Stimulated activated CD8-positive, alpha-beta memory T cell treated with anti-CD3 and anti-CD28 coated beads, Interleukin-4, amount 100 ng/mL, for 48 hours (primary cell): ENCODE results near the gene OIT3.

Experiments
- DNase-seq: peaks from one replicate; pipeline ENCODE4 v3.0.0-alpha.2; 2020

OIT3 gene

DNA sequence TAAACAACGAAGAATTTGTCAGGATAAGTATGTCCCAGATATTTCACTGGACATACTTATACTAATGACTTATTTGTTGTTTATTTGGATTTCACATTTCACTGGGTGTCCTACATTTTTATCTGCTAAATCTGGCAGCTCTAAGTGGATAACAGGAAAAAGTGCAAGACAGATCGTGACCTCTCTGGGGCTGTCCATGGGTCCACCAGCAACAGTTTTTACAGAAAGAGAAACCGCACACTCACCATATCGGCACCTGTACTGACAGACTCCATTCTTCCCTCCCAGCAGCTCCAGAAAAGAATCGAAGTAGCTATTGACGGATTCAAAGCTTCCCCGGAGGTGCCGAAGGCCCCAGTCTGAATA lies 60.7 kb downstream of the OIT3 start:
- no peak for DNase-seq

DNA sequence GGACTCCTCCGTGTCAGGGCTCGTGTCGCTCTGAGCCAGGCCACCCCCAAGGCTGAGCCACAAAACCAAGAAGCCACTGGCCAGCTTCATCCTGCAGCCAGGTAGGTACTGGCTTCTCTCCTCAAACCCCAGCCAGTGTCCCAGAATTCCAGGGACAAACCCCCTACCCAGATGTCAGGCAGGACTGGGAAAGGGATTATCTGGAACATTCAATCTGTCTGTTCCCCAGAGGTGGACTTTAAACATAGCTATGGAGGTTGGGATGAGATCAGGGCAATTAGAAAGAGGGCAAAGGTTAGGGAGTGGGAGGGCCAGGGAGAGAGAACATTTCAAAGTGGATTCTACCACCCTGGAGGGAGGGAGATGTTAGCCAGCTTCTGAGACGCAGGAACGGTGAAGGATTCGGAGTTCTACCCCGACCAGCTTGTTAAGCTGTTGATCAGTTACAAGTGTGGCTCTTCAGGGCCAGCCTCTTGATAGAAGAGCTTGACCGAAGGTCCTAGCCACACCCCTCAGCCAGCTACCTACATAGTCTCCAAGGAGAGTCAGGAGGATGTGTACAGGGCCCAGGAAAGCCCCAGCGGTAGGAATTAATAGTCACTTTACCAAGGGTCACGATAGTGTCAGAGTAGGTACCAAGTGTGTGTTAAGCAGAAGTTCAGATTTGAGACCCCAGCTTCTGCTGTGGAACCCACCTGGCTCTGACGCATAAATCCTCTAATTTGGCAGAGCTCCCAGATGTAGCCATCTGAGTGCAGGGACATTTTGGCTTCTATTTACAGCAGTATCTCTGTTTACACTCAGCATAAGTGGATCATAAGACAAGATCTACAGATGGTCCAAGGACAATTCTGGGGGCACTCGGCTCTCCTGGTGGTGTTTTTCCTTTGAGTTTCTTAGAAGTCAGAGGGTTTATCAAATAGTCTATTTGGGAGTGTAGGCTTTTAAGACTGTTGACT lies 61.3 kb downstream of the OIT3 start, which contains the start of gene PLA2G12B:
Gene PLA2G12B, minus strand, starts transcription at position 211 of the 959 bp plus-strand sequence. Its CDS starts 121 bp downstream, at position 90.
- DNase-seq, result no peak

DNA sequence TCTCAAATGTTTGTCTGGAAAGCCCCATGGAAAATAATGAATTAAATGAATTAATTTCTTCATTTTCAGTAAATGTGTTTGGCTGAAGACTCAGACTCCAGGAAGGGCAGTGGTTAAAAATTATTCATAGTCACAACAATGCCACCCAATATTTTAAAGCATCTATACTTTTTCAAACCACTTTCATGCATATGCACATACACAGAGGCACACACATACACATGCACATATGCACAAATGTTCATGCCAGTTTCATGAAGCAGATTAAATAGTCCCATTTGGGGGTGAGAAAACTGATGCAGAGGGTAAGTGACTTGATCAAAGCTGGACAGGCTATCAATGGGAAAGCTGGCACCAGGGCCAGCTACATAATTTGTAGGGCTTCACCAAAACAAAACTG lies 62.5 kb downstream of the OIT3 start:
- DNase-seq, result no peak

DNA sequence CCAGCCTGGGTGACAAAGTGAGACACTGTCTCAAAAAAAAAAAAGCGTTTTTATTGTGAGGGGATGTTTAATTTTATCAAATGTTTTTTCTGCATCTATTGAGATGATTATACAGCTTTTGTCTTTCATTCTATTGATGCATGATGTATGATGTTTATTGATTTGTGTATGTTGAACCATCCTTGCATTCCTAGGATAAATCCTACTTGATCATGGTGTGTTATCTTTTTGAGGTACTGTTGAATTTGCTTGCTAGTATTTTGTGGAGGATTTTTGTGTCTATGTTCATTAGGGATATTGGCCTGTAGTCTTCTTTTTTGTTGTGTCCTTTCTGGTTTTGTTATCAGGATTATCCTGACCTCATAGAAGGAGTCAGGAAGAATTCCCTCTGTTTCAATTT lies 83.3 kb downstream of the OIT3 start:
- no peak for DNase-seq

DNA sequence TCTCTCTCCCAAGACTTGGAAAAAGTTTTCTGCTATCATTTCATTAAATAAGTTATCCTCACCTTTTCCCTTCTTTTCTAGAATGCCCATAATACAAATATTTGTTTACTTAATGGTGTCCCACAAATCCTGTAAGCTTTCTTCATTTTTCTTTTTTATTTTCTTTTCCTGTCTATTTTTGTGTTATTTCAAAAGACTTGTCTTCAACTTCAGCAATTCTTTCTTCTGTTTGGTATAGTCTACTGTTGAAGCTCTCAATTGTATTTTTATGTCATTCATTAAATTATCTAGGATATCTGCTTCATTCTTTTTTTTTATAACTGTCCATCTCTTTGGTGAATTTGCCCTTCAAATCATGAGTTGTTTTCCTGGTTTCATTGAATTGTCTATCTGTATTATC lies 86.2 kb downstream of the OIT3 start:
- no peak for DNase-seq

DNA sequence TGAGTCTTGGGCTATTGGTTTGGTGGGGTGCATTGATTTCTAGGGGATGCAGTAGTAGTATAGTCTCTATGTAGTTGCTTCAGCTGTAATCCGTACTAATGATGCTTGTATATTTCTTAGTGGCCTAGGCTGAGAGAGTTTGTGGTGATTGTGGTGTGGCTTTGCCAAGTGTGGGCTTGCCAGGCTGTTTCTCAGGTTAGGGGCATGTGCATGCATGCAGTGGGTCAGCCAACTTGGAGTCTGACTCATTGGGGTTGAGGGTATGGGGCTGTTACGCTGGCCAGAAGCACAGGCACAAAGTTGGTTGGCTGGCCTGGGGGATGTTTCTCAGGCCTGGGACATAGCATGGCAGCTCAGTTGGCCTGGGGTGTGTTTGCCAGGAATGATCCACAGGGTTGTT lies 86.8 kb downstream of the OIT3 start:
- DNase-seq, result no peak

DNA sequence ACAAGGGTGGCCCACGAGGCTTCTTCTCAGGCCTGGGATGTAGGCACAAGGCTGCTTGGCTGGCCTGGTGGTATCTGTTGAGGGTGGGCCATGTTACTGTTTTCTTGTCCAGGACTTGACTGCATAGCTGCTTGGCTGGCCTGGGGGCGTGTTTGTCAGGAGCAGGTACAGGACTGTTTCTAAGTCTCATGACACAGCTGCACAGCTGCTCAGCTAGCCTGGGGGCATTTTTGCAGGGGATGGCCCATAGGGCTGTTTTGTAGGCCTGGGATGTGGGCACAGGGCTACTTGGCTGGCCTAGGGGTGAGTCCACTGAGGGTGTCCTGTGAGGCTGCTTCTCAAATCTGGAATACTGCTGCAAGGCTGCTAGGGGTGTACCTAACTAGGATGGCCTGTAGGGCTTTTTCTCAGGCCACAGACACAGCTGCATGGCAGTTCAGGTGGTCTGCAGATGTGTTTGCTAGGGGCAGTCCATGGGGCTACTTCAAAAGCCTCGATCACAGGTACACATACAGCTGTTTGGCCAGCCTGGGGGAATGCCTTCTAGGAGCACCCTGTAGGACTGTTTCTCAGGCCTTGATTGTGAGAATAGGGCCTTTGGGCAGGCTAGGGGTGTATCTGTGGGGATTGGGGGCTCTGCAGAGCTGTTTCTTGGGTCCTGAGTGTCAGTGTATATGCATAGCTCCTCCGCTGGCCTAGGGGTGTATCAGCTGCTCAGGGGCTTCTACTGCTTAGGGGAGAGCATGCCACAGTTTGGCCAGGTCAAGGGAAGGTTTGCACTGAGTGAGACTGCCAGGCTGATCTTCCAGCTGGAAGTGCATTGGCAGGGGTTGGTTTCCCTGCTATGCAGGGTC lies 87.7 kb downstream of the OIT3 start:
- no peak for DNase-seq

DNA sequence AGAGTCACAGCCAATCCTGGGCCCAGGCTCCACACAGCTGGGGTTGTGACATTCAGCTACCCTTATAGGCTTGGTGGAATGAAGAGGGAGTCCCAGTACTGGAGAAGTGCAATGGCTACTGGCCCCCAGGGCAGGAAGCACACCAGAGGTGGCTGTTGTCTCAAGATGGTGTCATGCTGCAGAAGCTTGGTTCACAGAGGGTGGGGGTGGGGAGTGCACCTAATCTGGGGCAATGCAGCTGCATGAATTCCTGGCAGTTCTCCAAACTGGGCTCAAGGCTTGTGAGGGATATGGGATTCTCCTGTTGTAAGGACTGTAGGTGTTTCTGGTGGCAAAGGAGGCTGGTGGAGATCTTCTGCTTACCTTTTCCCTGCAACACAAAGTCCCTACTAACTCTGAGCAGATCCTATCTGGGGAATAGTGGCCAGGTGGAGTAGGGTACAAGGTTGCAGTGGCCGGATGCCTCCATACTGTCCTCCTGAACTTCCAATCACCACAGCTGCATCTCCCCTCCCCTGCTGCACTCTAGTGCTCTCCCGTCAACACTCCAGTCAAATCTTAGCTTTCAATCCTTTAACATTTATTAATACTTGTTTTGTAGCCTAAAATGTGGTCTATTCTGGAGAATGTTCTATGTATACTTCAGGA lies 88.5 kb downstream of the OIT3 start:
- DNase-seq, result no peak
